Measurements from ENCODE around the gene PRKAR1B. TPM values are rescaled to one million over a fixed set of nuclear protein-coding genes. Genes with fewer than 3 reads are reported as not detected.

The PRKAR1B gene
- total RNA-seq, 1 experiment from 2014 or later, result 14.1 TPM

DNA sequence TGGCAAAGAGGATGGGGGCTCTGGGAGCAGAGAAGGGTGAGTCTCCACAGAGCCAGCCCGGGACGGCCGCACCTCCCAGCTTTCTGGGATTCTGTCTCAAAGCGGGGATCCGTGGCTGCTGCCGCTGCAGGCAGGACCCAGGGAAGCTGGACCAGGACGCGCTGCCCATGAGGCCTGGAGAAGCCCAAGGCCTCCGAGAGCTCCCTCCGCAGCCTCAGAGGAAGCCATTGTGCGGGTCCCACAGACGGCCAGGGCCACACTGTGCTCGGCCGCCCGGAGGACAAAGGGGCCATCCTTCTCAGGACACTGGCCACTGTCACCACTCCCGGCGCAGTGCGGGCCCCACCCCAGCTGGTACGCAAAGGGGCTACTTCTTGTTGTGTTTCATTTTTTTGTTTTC is 128.2 kb downstream of the PRKAR1B start:
- ChIA-PET RAD21 (ENCODE audit: low non-redundant PET in 1 of 2, low total read pairs in 2 of 2, uncharacterized antibody in 2 of 2, unreplicated experiment in 2 of 2) (no interaction called here), POLR2A (no interaction called here), CTCF (no interaction called here)
- no TSS peak for BruUV-seq (replicated peaks)
- H3K9me3 ChIP-seq (ENCODE audit: control insufficient read depth in 1 of 2, insufficient read depth in 1 of 2, low read depth in 1 of 2, low read length in 2 of 2), result no peaks in the 10 kb centered on the region
- H3K4me2 ChIP-seq (ENCODE audit: low read length), result no peak overlapping the region
- no peaks in the 10 kb centered on the region for H4K20me1 ChIP-seq (ENCODE audit: insufficient read depth)
- DNase-seq (ENCODE audit: low read depth, low spot score) (no peak), ATAC-seq (no peak)
- H3K27ac ChIP-seq (ENCODE audit: low read depth, low read length), result no peak overlapping the region
- no peaks in the 10 kb centered on the region for H3K36me3 ChIP-seq (ENCODE audit: control insufficient read depth in 1 of 2, insufficient read depth in 2 of 2, low read length in 2 of 2)
- TF ChIP-seq ELF1 (IDR thresholded peaks at IDR 0.05; ENCODE audit: borderline replicate concordance, low read depth) (no peak), RAD21 (IDR thresholded peaks at IDR 0.05; ENCODE audit: low read depth) (no peak), SP1 (IDR thresholded peaks at IDR 0.05; ENCODE audit: low read depth) (no peak), TCF7L2 (IDR thresholded peaks at IDR 0.05; ENCODE audit: borderline replicate concordance, extremely low read depth, insufficient read depth, insufficient read length) (no peak), ZBTB33 (IDR thresholded peaks at IDR 0.05; ENCODE audit: extremely low read depth, insufficient replicate concordance, low read length) (no peak), EGR1 (IDR thresholded peaks at IDR 0.05; ENCODE audit: low read depth) (no peak), POLR2AphosphoS5 (IDR thresholded peaks at IDR 0.05; ENCODE audit: low read depth, low read length) (no peak), ATF3 (IDR thresholded peaks at IDR 0.05) (no peak), FOSL1 (IDR thresholded peaks at IDR 0.05; ENCODE audit: low read depth) (no peak), JUND (IDR thresholded peaks at IDR 0.05) (no peak), ZNF274 (IDR thresholded peaks at IDR 0.05; ENCODE audit: low read depth, low read length) (no peak), EZH2 (IDR thresholded peaks at IDR 0.05) (no peak), POLR2A (IDR thresholded peaks at IDR 0.05; ENCODE audit: borderline replicate concordance, extremely low read depth, insufficient read depth, insufficient read length) (no peak), ZFX (IDR thresholded peaks at IDR 0.05) (no peak), EZH2phosphoT487 (IDR thresholded peaks at IDR 0.05; ENCODE audit: borderline replicate concordance) (no peak), SRF (IDR thresholded peaks at IDR 0.05; ENCODE audit: low read depth) (no peak), SIN3A (IDR thresholded peaks at IDR 0.05; ENCODE audit: low read depth) (no peak), YY1 (IDR thresholded peaks at IDR 0.05; ENCODE audit: extremely low read depth, insufficient replicate concordance, low read depth, low read length) (no peak)
- H3K9ac ChIP-seq (ENCODE audit: low read length), result no peak overlapping the region
- H3K9me2 ChIP-seq (ENCODE audit: insufficient read depth), result no peaks in the 10 kb centered on the region
- no peak overlapping the region for H3K4me3 ChIP-seq (replicated peaks in 1 of 2; ENCODE audit: low read depth in 1 of 2, low read length in 2 of 2)
- H3K4me1 ChIP-seq (ENCODE audit: control insufficient read depth in 1 of 2, insufficient read depth in 2 of 2, low read length in 2 of 2), result no peaks in the 10 kb centered on the region
- no peaks in the 10 kb centered on the region for H3K79me2 ChIP-seq (ENCODE audit: insufficient read depth, low read length)
- no peak overlapping the region for H2AFZ ChIP-seq (ENCODE audit: low read depth, low read length, poor library complexity, severe bottlenecking)
- intact Hi-C loops (cut with micrococcal nuclease), result no loop called here
- H3K27me3 ChIP-seq (ENCODE audit: insufficient read depth, low read length), result no peaks in the 10 kb centered on the region

Measured in HCT116 (cell line).